K562 (cell line): ENCODE data around the gene MDN1. TPM values are rescaled to one million over a fixed set of nuclear protein-coding genes. Genes with fewer than 3 reads are reported as not detected.

Experiments used
- ATAC-seq: fragments of 200-7000 bp; cut with Tn5 transposase; 3 replicates; pipeline ENCODE4 v1.9.1; 2020; ENCODE audit warnings: moderate library complexity
- BruUV-seq: library from RNA; stranded (reverse); fragments of 400-500 nt; replicated peaks from 2 replicates; lab custom pipeline; 2021; lab: Mats Ljungman, UMichigan
- CTCF ChIA-PET: fragments of 300-600 bp; formaldehyde crosslinking; extraction: SDS; loops from one replicate; lab custom pipeline; 2021; ENCODE audit warnings: low intra/inter-chr PET ratio; lab: Yijun Ruan, JAX
- POLR2A ChIA-PET: fragments of 300-600, 350-650 bp; sonication (Branson Sonifier 250); formaldehyde crosslinking; extraction: SDS; loops from one replicate; lab custom pipeline; 2021; ENCODE audit warnings: antibody characterized with exemption, inconsistent platforms; lab: Yijun Ruan, JAX
- DNase-seq, 4 experiments: peaks; one replicate each; pipeline versions ENCODE4 v3.0.0 to v3.0.0-alpha.2; 2011 to 2018; ENCODE audit warnings: low spot score in 3 of 4, mixed read lengths in 3 of 4; ENCODE audit errors: extremely low read depth in 1 of 4
- FAIRE-seq: peaks from 2 replicates; lab custom pipeline; 2011; peaks lifted over from hg19 to GRCh38; lab: Jason Lieb, UNC
- H2AFZ ChIP-seq: 2 replicates; pipeline ENCODE4 v1.6.0; 2011; ENCODE audit warnings: low read depth, low read length, control low read depth, inconsistent platforms
- H3K27ac ChIP-seq: fragments of 200-600 bp; 3 replicates; pipeline ENCODE4 v1.8.0; 2011; ENCODE audit warnings: low read depth, mild to moderate bottlenecking, control low read depth, inconsistent platforms, low read length, moderate library complexity, mixed read lengths; ENCODE audit errors: extremely low read depth
- H3K27me3 ChIP-seq, 2 experiments: fragments of 300-600 bp in 1 of 2; 2 replicates in 1 of 2; 3 replicates in 1 of 2; pipeline versions ENCODE4 v1.6.0 to v1.8.0; 2011; ENCODE audit warnings: inconsistent platforms in 2 of 2, low read length in 2 of 2, mild to moderate bottlenecking in 1 of 2, mixed read lengths in 1 of 2, moderate library complexity in 1 of 2; ENCODE audit not compliant: control insufficient read depth in 2 of 2, insufficient read depth in 2 of 2
- H3K36me3 ChIP-seq: fragments of 300-600 bp; 3 replicates; pipeline ENCODE4 v1.8.0; 2011; ENCODE audit warnings: mild to moderate bottlenecking, low read length, inconsistent platforms; ENCODE audit not compliant: control insufficient read depth, insufficient read depth
- H3K4me1 ChIP-seq, 2 experiments: fragments of 200-600 bp in 1 of 2; replicated peaks in 1 of 2; 2 replicates in 1 of 2; 3 replicates in 1 of 2; pipeline versions ENCODE4 v1.5.1 to v1.8.0; 2011; ENCODE audit warnings: inconsistent platforms in 2 of 2, low read length in 2 of 2, mild to moderate bottlenecking in 1 of 2, mixed read lengths in 1 of 2, moderate library complexity in 1 of 2; ENCODE audit not compliant: control insufficient read depth in 2 of 2, insufficient read depth in 2 of 2
- H3K4me2 ChIP-seq: 2 replicates; pipeline ENCODE4 v1.6.1; 2011; ENCODE audit warnings: low read length, control low read depth, inconsistent platforms, mixed read lengths; ENCODE audit not compliant: insufficient read depth
- H3K4me3 ChIP-seq: fragments of 200-600 bp; sonication (generic), shearing (Covaris generic); 2 replicates; pipeline ENCODE4 v1.5.1; 2016; ENCODE audit warnings: control low read depth, inconsistent platforms
- H3K79me2 ChIP-seq: fragments of 200-600 bp; 3 replicates; pipeline ENCODE4 v1.8.0; 2011; ENCODE audit warnings: low read length, inconsistent platforms; ENCODE audit not compliant: control insufficient read depth, insufficient read depth
- H3K9ac ChIP-seq, 2 experiments: 2 replicates each; pipeline versions ENCODE4 v1.6.0 to v1.6.1; 2011; ENCODE audit warnings: low read depth in 2 of 2, low read length in 2 of 2, control low read depth in 1 of 2, inconsistent platforms in 1 of 2, mild to moderate bottlenecking in 1 of 2, mixed read lengths in 1 of 2; ENCODE audit not compliant: insufficient read depth in 1 of 2
- H3K9me1 ChIP-seq: one replicate; pipeline ENCODE4 v1.6.0; 2011; ENCODE audit warnings: inconsistent platforms, mild to moderate bottlenecking, low read length, moderate library complexity; ENCODE audit not compliant: control insufficient read depth, insufficient read depth
- H3K9me3 ChIP-seq: replicated peaks from 2 replicates; pipeline ENCODE4 v1.5.1; 2011; ENCODE audit warnings: low read depth, low read length, inconsistent platforms; ENCODE audit not compliant: control insufficient read depth, insufficient read depth
- H4K20me1 ChIP-seq: replicated peaks from 2 replicates; pipeline ENCODE4 v1.6.1; 2011; ENCODE audit warnings: low read length, inconsistent platforms, mixed read lengths; ENCODE audit not compliant: control insufficient read depth, insufficient read depth
- BCL6 ChIP-seq: fragments of 250-450 bp; sonication (Bioruptor Pico); IDR thresholded peaks from 2 replicates; pipeline ENCODE4 v1.4.0; 2020
- BCOR ChIP-seq: fragments of 450-650 bp; IDR thresholded peaks from 2 replicates; pipeline ENCODE4 v1.6.1; 2016
- CLOCK ChIP-seq: fragments of 250-450 bp; sonication (Bioruptor Pico); IDR thresholded peaks from 2 replicates; pipeline ENCODE4 v1.4.0; 2020; ENCODE audit warnings: mild to moderate bottlenecking, moderate library complexity, borderline replicate concordance
- KLF10 ChIP-seq: fragments of 250-450 bp; sonication (Bioruptor Pico); IDR thresholded peaks from 2 replicates; pipeline ENCODE4 v1.6.1; 2021; ENCODE audit warnings: matching md5 sums
- MCM2 ChIP-seq: fragments of 450-650 bp; IDR thresholded peaks from 2 replicates; pipeline ENCODE4 v1.6.1; 2017; ENCODE audit warnings: low read depth, mild to moderate bottlenecking
- NFE2L1 ChIP-seq: fragments of 450-650 bp; IDR thresholded peaks from 2 replicates; pipeline ENCODE4 v1.6.1; 2016; ENCODE audit warnings: missing genetic modification characterization, low read depth, mild to moderate bottlenecking, missing compliant biosample characterization, moderate library complexity, borderline replicate concordance
- PTBP1 ChIP-seq: fragments of 200-400 bp; formaldehyde crosslinking; IDR thresholded peaks from 2 replicates; pipeline ENCODE4 v1.6.1; 2017; ENCODE audit warnings: low read depth, low read length
- RFX1 ChIP-seq: fragments of 450-650 bp; IDR thresholded peaks from 2 replicates; pipeline ENCODE4 v1.6.1; 2016; ENCODE audit warnings: mild to moderate bottlenecking, moderate library complexity
- SRSF9 ChIP-seq: fragments of 200-400 bp; formaldehyde crosslinking; IDR thresholded peaks from 2 replicates; pipeline ENCODE4 v1.6.1; 2017; ENCODE audit warnings: low read depth, low read length, borderline replicate concordance
- ZNF561 ChIP-seq: fragments of 450-650 bp; formaldehyde crosslinking; conservative IDR thresholded peaks from 2 replicates; pipeline ENCODE4 v1.4.0; 2020; ENCODE audit warnings: mild to moderate bottlenecking, moderate library complexity
- ZNF589 ChIP-seq: fragments of 200-800 bp; sonication (Bioruptor generic); IDR thresholded peaks from 2 replicates; pipeline ENCODE4 v1.6.1; 2016; ENCODE audit warnings: low read depth, missing genetic modification characterization, missing compliant biosample characterization
- WGBS: fragments of 100-300 bp; shearing (Covaris generic); methylation state at CpG from one replicate; pipeline ENCODE4 v1.1.6; 2016; ENCODE audit warnings: low coverage, mixed read lengths; ENCODE audit not compliant: insufficient coverage; ENCODE audit errors: missing lambda C conversion rate; 5-methylcytosine and 5-hydroxymethylcytosine counted together
- in situ Hi-C: fragments of 300-500 bp; cut with MboI; formaldehyde crosslinking; loops from 4 replicates; pipeline ENCODE4 v1.15.0; 2018; ENCODE audit warnings: inconsistent platforms, mixed read lengths
- intact Hi-C: fragments of 100-400 bp; cut with micrococcal nuclease; formaldehyde crosslinking; loops from 2 replicates; pipeline ENCODE4 v1.14.2; 2022
- polyA plus RNA-seq, 8 experiments: library from polyadenylated mRNA; depleted of rRNA in 4 of 8; stranded (reverse) in 5 of 8; unstranded in 3 of 8; fragments of >200 nt; fragmentation: Nextera tagmentation in 2 of 8; fragmentation: Illumina TruSeq in 1 of 8; extraction: Ambion mirVana in 2 of 8; extraction: Trizol in 1 of 8; gene quantifications; 2 replicates each; pipeline versions ENCODE4 v1.2.1 to v1.2.3, GENCODE V29; 2011 to 2014; ENCODE audit warnings: inconsistent platforms in 1 of 8, missing spikeins in 1 of 8
- total RNA-seq, 7 experiments: library from RNA; depleted of rRNA in 6 of 7; stranded (reverse); fragments of >200 nt in 6 of 7; fragmentation: Illumina TruSeq in 2 of 7; extraction: Trizol in 2 of 7; gene quantifications; 2 replicates each; pipeline versions ENCODE4 v1.2.1 to v1.2.3, GENCODE V29; 2011 to 2021; ENCODE audit warnings: low replicate concordance in 1 of 7
- TF ChIP-seq, protein P1 (sequence below): fragments of 250-450 bp; sonication (Bioruptor Pico); IDR thresholded peaks from 2 replicates; pipeline ENCODE4 v1.5.0; 2020; ENCODE audit warnings: mild to moderate bottlenecking
- TF ChIP-seq, protein P2 (sequence below): fragments of 250-450 bp; sonication (Bioruptor Pico); IDR thresholded peaks from 2 replicates; pipeline ENCODE4 v1.8.0; 2022; ENCODE audit warnings: inconsistent platforms

Gene MDN1
- total and polyA plus RNA-seq, 9 of the 15 experiments (the other 6 are each of a cell fraction or from before 2014, with no cell fraction given) = 25.6 to 93.6 (median 43.0) TPM

GRCh38 chr6:89716532-89716931 is 103.1 kb downstream of the MDN1 start:
- H3K36me3 ChIP-seq = peaks cover 96% of the 10 kb centered on the region
- H2AFZ ChIP-seq = no peak overlapping the region
- H3K9me1 ChIP-seq = no peaks in the 10 kb centered on the region
- H3K27ac ChIP-seq = no peak overlapping the region
- H3K9ac ChIP-seq = no peak overlapping the region
- no peak overlapping the region for H3K4me2 ChIP-seq
- no peak for FAIRE-seq
- WGBS = 98% methylated on average over 3 of the region's 3 CpGs
- no peaks in the 10 kb centered on the region for H4K20me1 ChIP-seq
- no peaks in the 10 kb centered on the region for H3K9me3 ChIP-seq
- intact Hi-C loops (no loop called here), in situ Hi-C loops (no loop called here)
- no peak for DNase-seq
- no peak for TF ChIP-seq RFX1
- TF ChIP-seq ZNF561 = no peak
- TF ChIP-seq, protein P1, sequence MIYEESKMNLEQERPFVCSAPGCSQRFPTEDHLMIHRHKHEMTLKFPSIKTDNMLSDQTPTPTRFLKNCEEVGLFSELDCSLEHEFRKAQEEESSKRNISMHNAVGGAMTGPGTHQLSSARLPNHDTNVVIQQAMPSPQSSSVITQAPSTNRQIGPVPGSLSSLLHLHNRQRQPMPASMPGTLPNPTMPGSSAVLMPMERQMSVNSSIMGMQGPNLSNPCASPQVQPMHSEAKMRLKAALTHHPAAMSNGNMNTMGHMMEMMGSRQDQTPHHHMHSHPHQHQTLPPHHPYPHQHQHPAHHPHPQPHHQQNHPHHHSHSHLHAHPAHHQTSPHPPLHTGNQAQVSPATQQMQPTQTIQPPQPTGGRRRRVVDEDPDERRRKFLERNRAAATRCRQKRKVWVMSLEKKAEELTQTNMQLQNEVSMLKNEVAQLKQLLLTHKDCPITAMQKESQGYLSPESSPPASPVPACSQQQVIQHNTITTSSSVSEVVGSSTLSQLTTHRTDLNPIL (CRISPR knock-in tag) = no peak
- no peak for TF ChIP-seq BCL6
- no peak for TF ChIP-seq SRSF9
- no peak for TF ChIP-seq CLOCK (CRISPR knock-in tag)
- TF ChIP-seq, protein P2, sequence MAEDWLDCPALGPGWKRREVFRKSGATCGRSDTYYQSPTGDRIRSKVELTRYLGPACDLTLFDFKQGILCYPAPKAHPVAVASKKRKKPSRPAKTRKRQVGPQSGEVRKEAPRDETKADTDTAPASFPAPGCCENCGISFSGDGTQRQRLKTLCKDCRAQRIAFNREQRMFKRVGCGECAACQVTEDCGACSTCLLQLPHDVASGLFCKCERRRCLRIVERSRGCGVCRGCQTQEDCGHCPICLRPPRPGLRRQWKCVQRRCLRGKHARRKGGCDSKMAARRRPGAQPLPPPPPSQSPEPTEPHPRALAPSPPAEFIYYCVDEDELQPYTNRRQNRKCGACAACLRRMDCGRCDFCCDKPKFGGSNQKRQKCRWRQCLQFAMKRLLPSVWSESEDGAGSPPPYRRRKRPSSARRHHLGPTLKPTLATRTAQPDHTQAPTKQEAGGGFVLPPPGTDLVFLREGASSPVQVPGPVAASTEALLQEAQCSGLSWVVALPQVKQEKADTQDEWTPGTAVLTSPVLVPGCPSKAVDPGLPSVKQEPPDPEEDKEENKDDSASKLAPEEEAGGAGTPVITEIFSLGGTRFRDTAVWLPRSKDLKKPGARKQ = no peak
- TF ChIP-seq PTBP1 = no peak
- TF ChIP-seq KLF10 (CRISPR knock-in tag) = no peak
- no peak for TF ChIP-seq NFE2L1 (tag)
- no peak for TF ChIP-seq BCOR
- no peak for TF ChIP-seq ZNF589
- no peak for TF ChIP-seq MCM2
- POLR2A ChIA-PET = interaction anchor here (0.9 kb wide), 1 partner anchor 16 kb away, joined by 3 read pairs; no protein-coding TSS in a partner anchor
- CTCF ChIA-PET = no interaction called here
- H3K79me2 ChIP-seq = no peaks in the 10 kb centered on the region
- H3K4me3 ChIP-seq = no peak overlapping the region
- no TSS peak for BruUV-seq
- no peaks in the 10 kb centered on the region for H3K27me3 ChIP-seq
- no peaks in the 10 kb centered on the region for H3K4me1 ChIP-seq
- ATAC-seq = no peak
